Measurements from ENCODE around the gene EFS. TPM values are rescaled to one million over a fixed set of nuclear protein-coding genes. Genes with fewer than 3 reads are reported as not detected.

Gene EFS
- polyA plus RNA-seq, 3 donors: not detected

DNA sequence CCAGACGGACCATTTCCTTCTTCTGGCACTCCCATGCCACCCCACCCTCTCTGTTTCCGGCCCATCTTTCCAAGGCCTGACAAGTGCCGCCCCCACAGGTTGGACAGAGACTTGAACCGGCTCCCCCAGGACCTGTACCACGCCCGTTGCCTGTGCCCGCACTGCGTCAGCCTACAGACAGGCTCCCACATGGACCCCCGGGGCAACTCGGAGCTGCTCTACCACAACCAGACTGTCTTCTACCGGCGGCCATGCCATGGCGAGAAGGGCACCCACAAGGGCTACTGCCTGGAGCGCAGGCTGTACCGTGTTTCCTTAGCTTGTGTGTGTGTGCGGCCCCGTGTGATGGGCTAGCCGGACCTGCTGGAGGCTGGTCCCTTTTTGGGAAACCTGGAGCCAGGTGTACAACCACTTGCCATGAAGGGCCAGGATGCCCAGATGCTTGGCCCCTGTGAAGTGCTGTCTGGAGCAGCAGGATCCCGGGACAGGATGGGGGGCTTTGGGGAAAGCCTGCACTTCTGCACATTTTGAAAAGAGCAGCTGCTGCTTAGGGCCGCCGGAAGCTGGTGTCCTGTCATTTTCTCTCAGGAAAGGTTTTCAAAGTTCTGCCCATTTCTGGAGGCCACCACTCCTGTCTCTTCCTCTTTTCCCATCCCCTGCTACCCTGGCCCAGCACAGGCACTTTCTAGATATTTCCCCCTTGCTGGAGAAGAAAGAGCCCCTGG lies 10.7 kb upstream of the EFS start:
- H3K27me3 Mint-ChIP-seq (ENCODE audit: low read depth in 3 of 3): peaks cover 2 to 5% (median 2%) of the 10 kb centered on the region in 3 donors
- no peak overlapping the region for H3K4me3 Mint-ChIP-seq
- H3K4me3 ChIP-seq (replicated peaks in 1 of 3; ENCODE audit: low read depth in 2 of 3, low read length in 3 of 3): no peak overlapping the region
- H3K9me3 Mint-ChIP-seq: no peaks in the 10 kb centered on the region
- H3K36me3 ChIP-seq (replicated peaks in 1 of 2; ENCODE audit: control insufficient read depth in 1 of 2, insufficient read depth in 2 of 2, low read length in 2 of 2): no peaks in the 10 kb centered on the region
- no peaks in the 10 kb centered on the region for H3K4me1 ChIP-seq (ENCODE audit: control insufficient read depth in 1 of 2, insufficient read depth in 2 of 2, low read length in 2 of 2)
- WGBS (ENCODE audit: insufficient coverage): 96% methylated on average over 21 of the region's 21 CpGs
- H3K4me2 ChIP-seq (replicated peaks; ENCODE audit: extremely low read depth, low read length, poor library complexity, severe bottlenecking): no peak overlapping the region
- H3K27ac ChIP-seq (ENCODE audit: low read depth in 1 of 2, low read length in 2 of 2): no peak overlapping the region
- H3K27ac Mint-ChIP-seq: no peak overlapping the region
- H3K4me1 Mint-ChIP-seq: no peaks in the 10 kb centered on the region
- no peak overlapping the region for H2AFZ ChIP-seq (ENCODE audit: insufficient read depth, low read depth, low read length, poor library complexity, severe bottlenecking)
- H3K9me3 ChIP-seq (replicated peaks in 1 of 2; ENCODE audit: control insufficient read depth in 1 of 2, insufficient read depth in 1 of 2, low read length in 2 of 2): no peaks in the 10 kb centered on the region
- H3K9ac ChIP-seq (ENCODE audit: insufficient read depth, low read length, poor library complexity, severe bottlenecking): no peak overlapping the region
- no peaks in the 10 kb centered on the region for H3K36me3 Mint-ChIP-seq
- TF ChIP-seq CTCF (IDR thresholded peaks at IDR 0.05): no peak
- intact Hi-C loops (cut with micrococcal nuclease): loop anchor here in 1 of 2 donors (2.0 kb wide), 1 partner anchor 111 kb away; no protein-coding TSS in a partner anchor
- no peaks in the 10 kb centered on the region for H3K79me2 ChIP-seq (ENCODE audit: insufficient read depth, low read length)
- H4K20me1 ChIP-seq (ENCODE audit: insufficient read depth, low read length): no peaks in the 10 kb centered on the region
- no peaks in the 10 kb centered on the region for H3K27me3 ChIP-seq (ENCODE audit: control insufficient read depth in 2 of 2, insufficient read depth in 2 of 2, low read length in 2 of 2)
- DNase-seq: no peak

DNA sequence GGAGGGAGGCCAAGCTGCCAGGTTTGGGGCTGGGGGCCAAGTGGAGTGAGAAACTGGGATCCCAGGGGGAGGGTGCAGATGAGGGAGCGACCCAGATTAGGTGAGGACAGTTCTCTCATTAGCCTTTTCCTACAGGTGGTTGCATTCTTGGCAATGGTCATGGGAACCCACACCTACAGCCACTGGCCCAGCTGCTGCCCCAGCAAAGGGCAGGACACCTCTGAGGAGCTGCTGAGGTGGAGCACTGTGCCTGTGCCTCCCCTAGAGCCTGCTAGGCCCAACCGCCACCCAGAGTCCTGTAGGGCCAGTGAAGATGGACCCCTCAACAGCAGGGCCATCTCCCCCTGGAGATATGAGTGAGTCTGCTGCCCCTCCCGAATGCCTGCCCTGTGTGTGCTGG lies 8.1 kb upstream of the EFS start:
- Mint-ChIP-seq H3K4me1 (no peaks in the 10 kb centered on the region), H3K36me3 (no peaks in the 10 kb centered on the region), H3K27me3 (ENCODE audit: low read depth in 3 of 3) (peaks cover 6 to 12% (median 8%) of the 10 kb centered on the region in 3 donors), H3K27ac (no peak overlapping the region), H3K4me3 (no peak overlapping the region), H3K9me3 (peaks cover 0 to 3% (median 0%) of the 10 kb centered on the region in 7 donors)
- H3K4me2 ChIP-seq (replicated peaks; ENCODE audit: extremely low read depth, low read length, poor library complexity, severe bottlenecking): no peak overlapping the region
- peaks cover 0 to 2% of the 10 kb centered on the region in 2 donors for H3K27me3 ChIP-seq (ENCODE audit: control insufficient read depth in 2 of 2, insufficient read depth in 2 of 2, low read length in 2 of 2)
- no peak for DNase-seq
- H3K36me3 ChIP-seq (replicated peaks in 1 of 2; ENCODE audit: control insufficient read depth in 1 of 2, insufficient read depth in 2 of 2, low read length in 2 of 2): no peaks in the 10 kb centered on the region
- no peak overlapping the region for H3K4me3 ChIP-seq (replicated peaks in 1 of 3; ENCODE audit: low read depth in 2 of 3, low read length in 3 of 3)
- no peak for TF ChIP-seq CTCF (IDR thresholded peaks at IDR 0.05)
- H2AFZ ChIP-seq (ENCODE audit: insufficient read depth, low read depth, low read length, poor library complexity, severe bottlenecking): no peak overlapping the region
- H4K20me1 ChIP-seq (ENCODE audit: insufficient read depth, low read length): no peaks in the 10 kb centered on the region
- H3K27ac ChIP-seq (ENCODE audit: low read depth in 1 of 2, low read length in 2 of 2): no peak overlapping the region
- WGBS (ENCODE audit: insufficient coverage): 100% methylated on average over 1 of the region's 3 CpGs
- H3K79me2 ChIP-seq (ENCODE audit: insufficient read depth, low read length): no peaks in the 10 kb centered on the region
- H3K4me1 ChIP-seq (ENCODE audit: control insufficient read depth in 1 of 2, insufficient read depth in 2 of 2, low read length in 2 of 2): no peaks in the 10 kb centered on the region
- H3K9me3 ChIP-seq (replicated peaks in 1 of 2; ENCODE audit: control insufficient read depth in 1 of 2, insufficient read depth in 1 of 2, low read length in 2 of 2): no peaks in the 10 kb centered on the region
- intact Hi-C loops (cut with micrococcal nuclease): no loop called here
- peak overlapping the region; percentile 8 for H3K9ac ChIP-seq (ENCODE audit: insufficient read depth, low read length, poor library complexity, severe bottlenecking)

Data from CD14-positive monocyte (primary cell).